C4-2B (cell line): ENCODE measurements around the gene ADRB2.

Experiments
- H3K27ac ChIP-seq: fragments of 450-650 bp; 2 replicates; pipeline ENCODE4 v1.5.1; 2017
- ZFX ChIP-seq: fragments of 450-650 bp; IDR thresholded peaks from 2 replicates; pipeline ENCODE4 v1.6.1; 2017
- TF ChIP-seq, protein P1 (sequence below): fragments of 450-650 bp; conservative IDR thresholded peaks from 2 replicates; pipeline ENCODE4 v1.5.1; 2017; ENCODE audit warnings: mild to moderate bottlenecking

ADRB2 gene

DNA sequence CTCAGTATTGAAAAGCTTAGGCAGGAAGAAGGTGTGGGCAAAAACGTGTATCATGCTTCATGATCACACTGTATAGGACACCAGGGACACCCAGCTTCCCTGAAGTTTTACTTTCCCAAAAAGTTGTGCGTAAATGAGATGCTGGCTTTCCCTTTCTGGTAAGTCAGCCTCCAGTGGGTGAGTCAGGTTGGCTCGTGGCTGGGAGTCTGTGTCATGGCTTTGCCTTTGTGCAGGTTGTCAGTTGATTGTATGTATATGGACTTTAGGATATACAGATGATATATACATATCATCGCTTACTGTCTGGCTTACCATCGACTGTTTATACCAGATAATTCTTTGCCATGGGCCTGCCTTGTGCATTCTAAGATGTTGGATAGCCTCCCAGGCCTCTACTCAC is 34.2 kb downstream of the ADRB2 start:
- no peak overlapping the region for H3K27ac ChIP-seq
- TF ChIP-seq ZFX = no peak
- TF ChIP-seq, protein P1, sequence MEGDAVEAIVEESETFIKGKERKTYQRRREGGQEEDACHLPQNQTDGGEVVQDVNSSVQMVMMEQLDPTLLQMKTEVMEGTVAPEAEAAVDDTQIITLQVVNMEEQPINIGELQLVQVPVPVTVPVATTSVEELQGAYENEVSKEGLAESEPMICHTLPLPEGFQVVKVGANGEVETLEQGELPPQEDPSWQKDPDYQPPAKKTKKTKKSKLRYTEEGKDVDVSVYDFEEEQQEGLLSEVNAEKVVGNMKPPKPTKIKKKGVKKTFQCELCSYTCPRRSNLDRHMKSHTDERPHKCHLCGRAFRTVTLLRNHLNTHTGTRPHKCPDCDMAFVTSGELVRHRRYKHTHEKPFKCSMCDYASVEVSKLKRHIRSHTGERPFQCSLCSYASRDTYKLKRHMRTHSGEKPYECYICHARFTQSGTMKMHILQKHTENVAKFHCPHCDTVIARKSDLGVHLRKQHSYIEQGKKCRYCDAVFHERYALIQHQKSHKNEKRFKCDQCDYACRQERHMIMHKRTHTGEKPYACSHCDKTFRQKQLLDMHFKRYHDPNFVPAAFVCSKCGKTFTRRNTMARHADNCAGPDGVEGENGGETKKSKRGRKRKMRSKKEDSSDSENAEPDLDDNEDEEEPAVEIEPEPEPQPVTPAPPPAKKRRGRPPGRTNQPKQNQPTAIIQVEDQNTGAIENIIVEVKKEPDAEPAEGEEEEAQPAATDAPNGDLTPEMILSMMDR = no peak

DNA sequence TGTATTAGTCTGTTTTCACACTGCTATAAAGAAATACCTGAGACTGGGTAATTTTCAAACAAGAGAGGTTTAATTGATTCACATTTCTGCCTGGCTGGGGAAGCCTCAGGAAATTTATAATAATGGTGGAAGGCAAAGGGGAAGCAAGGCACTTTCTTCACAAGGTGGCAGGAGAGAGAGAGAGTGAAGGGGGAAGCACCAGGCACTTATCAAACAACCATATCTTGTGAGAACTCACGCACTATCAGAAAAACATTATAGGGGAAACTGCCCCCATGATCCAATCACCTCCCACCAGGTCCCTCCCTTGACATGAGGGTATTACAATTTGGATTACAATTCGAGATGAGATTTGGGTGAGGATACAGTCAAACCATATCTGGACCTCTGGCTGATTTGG is 34.7 kb downstream of the ADRB2 start:
- TF ChIP-seq ZFX = no peak
- TF ChIP-seq, protein P1 = no peak
- no peak overlapping the region for H3K27ac ChIP-seq

DNA sequence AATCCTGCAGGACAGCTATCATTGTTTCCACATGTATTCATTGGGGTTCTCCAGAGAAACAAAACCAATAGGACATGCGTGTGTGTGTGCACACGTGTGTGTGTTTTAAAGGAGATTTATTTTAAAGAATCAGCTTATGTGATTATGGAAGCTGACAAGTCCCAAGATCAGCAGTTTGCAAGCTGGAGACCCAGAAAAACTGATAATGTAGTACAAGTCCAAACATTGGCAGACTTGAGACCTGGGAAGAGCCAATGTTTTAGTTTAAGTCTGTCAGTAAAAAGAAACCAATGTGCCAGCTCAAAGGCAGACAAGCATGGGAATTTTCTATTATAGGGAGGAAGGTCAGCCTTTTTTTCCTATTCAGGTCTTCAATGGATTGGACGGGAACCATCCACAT is 35.3 kb downstream of the ADRB2 start:
- H3K27ac ChIP-seq = no peak overlapping the region
- no peak for TF ChIP-seq ZFX
- TF ChIP-seq, protein P1 = no peak

DNA sequence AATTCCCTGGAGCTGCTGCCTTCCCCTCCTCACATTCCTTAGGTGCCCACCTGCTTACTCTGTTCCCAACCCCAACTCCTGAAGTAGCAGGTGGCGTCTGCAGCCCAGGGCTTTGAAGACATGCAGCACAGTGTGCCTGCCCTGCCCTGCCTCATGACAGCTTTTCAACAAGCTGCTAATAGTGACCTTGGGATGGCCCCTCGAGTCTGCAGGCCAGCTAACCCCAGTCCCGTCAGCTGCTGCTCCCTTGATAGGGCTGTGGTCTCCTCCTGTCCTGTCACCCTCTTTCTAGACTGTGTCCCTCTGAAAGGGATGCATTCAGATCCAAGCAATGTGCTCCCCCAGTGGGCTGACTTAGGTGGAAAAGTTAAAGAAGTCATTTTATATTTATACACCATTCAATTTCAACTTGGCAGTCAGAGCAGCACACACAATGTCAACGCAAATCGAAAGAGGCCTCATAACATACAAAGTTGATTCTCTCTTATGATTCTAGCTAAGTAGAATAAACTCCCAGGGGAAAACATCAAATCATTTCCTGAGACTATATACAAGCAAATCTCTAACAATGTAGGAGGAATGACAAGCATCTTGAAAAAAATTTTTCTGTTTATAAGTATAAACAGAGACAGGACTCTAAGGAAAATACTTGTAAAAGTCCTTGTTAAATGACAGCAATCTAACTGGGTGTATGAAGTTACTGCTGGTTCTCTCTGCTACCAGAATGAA is 37.9 kb downstream of the ADRB2 start:
- no peak for TF ChIP-seq ZFX
- TF ChIP-seq, protein P1 = no peak

DNA sequence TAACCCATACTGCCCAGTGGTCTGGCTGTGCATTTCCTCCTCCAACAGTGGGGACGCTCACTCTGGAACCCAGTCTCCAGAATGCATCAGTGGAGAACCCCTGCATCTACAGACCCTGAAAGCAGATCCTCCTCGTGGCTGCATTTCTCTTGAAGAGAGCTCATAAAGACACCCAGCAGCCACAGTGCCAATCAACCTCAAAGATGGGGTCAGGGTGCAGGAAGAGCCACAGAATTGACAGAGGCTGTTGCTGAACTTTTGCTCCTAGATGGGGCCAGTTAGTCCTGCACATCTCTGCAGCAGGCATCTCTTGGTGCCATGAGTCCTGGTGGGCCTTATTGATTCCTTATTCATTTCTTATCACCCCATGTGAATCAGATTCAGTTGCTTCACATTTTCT is 39.6 kb downstream of the ADRB2 start:
- TF ChIP-seq, protein P1 = no peak
- no peak; the same call in 1 of the 2 replicates for TF ChIP-seq ZFX

More for the DNA sequence above, 37.9 kb downstream of the ADRB2 start:
- no peak overlapping the region for H3K27ac ChIP-seq

DNA sequence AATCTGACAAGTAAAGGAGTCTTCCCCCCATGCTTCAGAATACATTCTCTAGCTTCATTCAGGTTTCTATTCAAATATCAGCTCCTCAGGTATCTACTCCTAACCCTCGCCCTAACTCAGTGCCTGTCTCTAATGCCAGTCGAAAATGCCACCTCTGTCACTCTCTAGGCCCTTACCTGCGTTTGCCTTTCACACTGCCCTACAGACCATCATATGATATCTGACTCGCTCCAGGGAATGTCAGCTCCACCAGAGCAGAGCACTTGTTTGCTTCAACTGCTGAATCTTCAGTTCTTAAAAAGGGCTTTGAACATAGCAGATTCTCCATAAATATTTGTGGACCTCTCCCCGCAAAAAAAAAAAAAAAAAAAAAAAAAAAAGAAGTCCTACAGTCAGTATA is 46.7 kb downstream of the ADRB2 start:
- TF ChIP-seq, protein P1 = no peak
- TF ChIP-seq ZFX = no peak
- H3K27ac ChIP-seq = no peak overlapping the region

More for the DNA sequence above, 39.6 kb downstream of the ADRB2 start:
- H3K27ac ChIP-seq = no peak overlapping the region

DNA sequence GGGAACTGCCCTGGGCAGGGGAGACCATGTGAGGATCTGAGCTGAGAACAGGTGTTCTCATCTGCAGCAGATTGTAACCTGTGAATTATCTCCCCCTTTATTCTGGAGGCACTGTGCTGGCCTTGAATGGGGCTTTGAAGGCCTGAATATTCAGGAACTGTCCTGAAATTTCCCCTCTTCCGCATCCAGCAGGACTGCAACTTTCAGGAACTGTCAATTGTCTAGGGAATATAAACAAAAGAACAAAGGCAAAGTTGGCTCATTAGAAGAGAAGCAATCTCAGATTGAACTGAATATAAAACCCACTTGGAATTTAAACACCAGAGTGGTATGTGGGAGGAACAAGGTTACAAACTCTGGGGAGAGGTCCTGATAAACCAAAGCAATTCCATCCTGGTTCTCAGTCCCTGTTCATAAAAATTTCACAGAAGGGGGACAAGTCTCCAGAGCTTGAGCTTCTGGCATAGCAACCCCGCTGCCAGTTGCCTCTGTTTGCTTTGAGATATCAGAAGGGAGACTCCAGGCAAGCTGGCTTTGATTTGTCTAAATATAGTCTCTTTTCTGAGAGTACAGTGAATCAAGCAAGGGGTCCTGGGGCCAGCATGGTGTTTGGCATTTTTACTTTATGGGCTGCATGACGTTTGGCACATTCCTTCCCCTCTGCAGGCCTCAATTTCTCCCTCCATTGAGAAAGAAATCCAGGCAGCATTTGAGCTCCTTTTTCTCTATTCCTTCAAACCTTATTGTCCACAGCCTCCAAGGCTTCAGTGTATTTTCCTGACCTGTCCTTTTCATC is 47.5 kb downstream of the ADRB2 start:
- no peak overlapping the region for H3K27ac ChIP-seq
- TF ChIP-seq, protein P1 = no peak
- TF ChIP-seq ZFX = no peak
